CD14-positive monocyte (primary cell): ENCODE results near the gene TMTC2. TPM values are rescaled to one million over a fixed set of nuclear protein-coding genes. Genes with fewer than 3 reads are reported as not detected.

ENCODE experiments used
- DNase-seq, 3 donors: peaks; one replicate each; pipeline ENCODE4 v3.0.0-alpha.2; 2011 to 2022
- H2AFZ ChIP-seq: 2 replicates; pipeline ENCODE4 v1.6.0; 2012; ENCODE audit warnings: mild to moderate bottlenecking, low read depth, low read length, inconsistent platforms; ENCODE audit not compliant: insufficient read depth, poor library complexity, severe bottlenecking
- H3K27ac ChIP-seq, 2 donors: 1 replicate in 1 of 2; 2 replicates in 1 of 2; pipeline ENCODE4 v1.5.1; 2012 to 2013; ENCODE audit warnings: low read length in 2 of 2, control low read depth in 1 of 2, inconsistent platforms in 1 of 2, low read depth in 1 of 2, mild to moderate bottlenecking in 1 of 2
- H3K27me3 ChIP-seq, 2 donors: one replicate each; pipeline versions ENCODE4 v1.6.0 to v1.6.1; 2011 to 2013; ENCODE audit warnings: low read length in 2 of 2; ENCODE audit not compliant: control insufficient read depth in 2 of 2, insufficient read depth in 2 of 2
- H3K36me3 ChIP-seq, 2 donors: replicated peaks in 1 of 2; 1 replicate in 1 of 2; 2 replicates in 1 of 2; pipeline versions ENCODE4 v1.5.1 to v1.6.1; 2012 to 2013; ENCODE audit warnings: low read length in 2 of 2, control low read depth in 1 of 2, inconsistent platforms in 1 of 2, mild to moderate bottlenecking in 1 of 2; ENCODE audit not compliant: insufficient read depth in 2 of 2, control insufficient read depth in 1 of 2
- H3K4me1 ChIP-seq, 2 donors: 1 replicate in 1 of 2; 2 replicates in 1 of 2; pipeline versions ENCODE4 v1.5.1 to v1.6.1; 2012 to 2013; ENCODE audit warnings: low read length in 2 of 2, control low read depth in 1 of 2, inconsistent platforms in 1 of 2, mild to moderate bottlenecking in 1 of 2, moderate library complexity in 1 of 2; ENCODE audit not compliant: insufficient read depth in 2 of 2, control insufficient read depth in 1 of 2
- H3K4me2 ChIP-seq: replicated peaks from 2 replicates; pipeline ENCODE3; 2012; ENCODE audit warnings: low read length, moderate library complexity, mild to moderate bottlenecking; ENCODE audit not compliant: poor library complexity, severe bottlenecking; ENCODE audit errors: extremely low read depth
- H3K4me3 ChIP-seq, 3 experiments: fragments of 200-600 bp in 1 of 3; sonication (generic) in 1 of 3; replicated peaks in 1 of 3; 1 replicate in 2 of 3; 2 replicates in 1 of 3; pipeline ENCODE4 v1.5.1; 2011 to 2013; ENCODE audit warnings: low read length in 3 of 3, mild to moderate bottlenecking in 3 of 3, control low read depth in 2 of 3, low read depth in 2 of 3, inconsistent platforms in 1 of 3, moderate library complexity in 1 of 3
- H3K79me2 ChIP-seq: 2 replicates; pipeline ENCODE4 v1.6.0; 2012; ENCODE audit warnings: mild to moderate bottlenecking, control low read depth, inconsistent platforms, low read length, moderate library complexity; ENCODE audit not compliant: insufficient read depth
- H3K9ac ChIP-seq: 2 replicates; pipeline ENCODE4 v1.6.0; 2017; ENCODE audit warnings: low read length, mild to moderate bottlenecking; ENCODE audit not compliant: insufficient read depth, poor library complexity, severe bottlenecking
- H3K9me3 ChIP-seq, 2 donors: replicated peaks in 1 of 2; 1 replicate in 1 of 2; 2 replicates in 1 of 2; pipeline versions ENCODE4 v1.5.1 to v1.6.1; 2012 to 2013; ENCODE audit warnings: low read length in 2 of 2, control low read depth in 1 of 2; ENCODE audit not compliant: control insufficient read depth in 1 of 2, insufficient read depth in 1 of 2
- H4K20me1 ChIP-seq: 2 replicates; pipeline ENCODE4 v1.6.0; 2012; ENCODE audit warnings: mild to moderate bottlenecking, low read length, control low read depth, moderate library complexity; ENCODE audit not compliant: insufficient read depth
- H3K27ac Mint-ChIP-seq, 7 donors: one replicate each; pipeline ENCODE4 v1.8.0; 2020; ENCODE audit warnings: mild to moderate bottlenecking in 7 of 7, mixed read lengths in 7 of 7, moderate library complexity in 6 of 7, inconsistent platforms in 2 of 7
- H3K27me3 Mint-ChIP-seq, 3 donors: one replicate each; pipeline ENCODE4 v1.8.0; 2021 to 2022; ENCODE audit warnings: low read depth in 3 of 3, mild to moderate bottlenecking in 3 of 3, mixed read lengths in 3 of 3, moderate library complexity in 3 of 3, inconsistent platforms in 1 of 3
- H3K36me3 Mint-ChIP-seq, 2 donors: one replicate each; pipeline ENCODE4 v1.8.0; 2020; ENCODE audit warnings: mixed read lengths in 2 of 2, inconsistent platforms in 1 of 2, mild to moderate bottlenecking in 1 of 2
- H3K4me1 Mint-ChIP-seq: one replicate; pipeline ENCODE4 v1.8.0; 2020; ENCODE audit warnings: mild to moderate bottlenecking, mixed read lengths
- H3K4me3 Mint-ChIP-seq, 2 donors: one replicate each; pipeline ENCODE4 v1.8.0; 2020; ENCODE audit warnings: mild to moderate bottlenecking in 2 of 2, mixed read lengths in 2 of 2, moderate library complexity in 1 of 2
- H3K9me3 Mint-ChIP-seq, 7 donors: one replicate each; pipeline ENCODE4 v1.8.0; 2020 to 2022; ENCODE audit warnings: mixed read lengths in 7 of 7, mild to moderate bottlenecking in 6 of 7, moderate library complexity in 6 of 7, inconsistent platforms in 2 of 7
- WGBS: methylation state at CpG from one replicate; pipeline ENCODE4 v1.1.5; 2013; ENCODE audit warnings: missing lambda C conversion rate; ENCODE audit not compliant: insufficient coverage; 5-methylcytosine and 5-hydroxymethylcytosine counted together
- intact Hi-C, 2 donors: fragments of 100-400 bp; cut with micrococcal nuclease; formaldehyde crosslinking; loops; one replicate each; pipeline versions ENCODE4 v1.15.0 to v1.15.1; 2023
- polyA plus RNA-seq, 3 donors: library from polyadenylated mRNA; depleted of rRNA in 1 of 3; unstranded in 2 of 3; stranded (reverse) in 1 of 3; fragments of 300-500 nt in 2 of 3; fragments of >200 nt in 1 of 3; fragmentation: Illumina TruSeq in 2 of 3; gene quantifications; 1 replicate in 2 of 3; 2 replicates in 1 of 3; pipeline ENCODE4 v1.2.3, GENCODE V29; 2012 to 2021
- TF ChIP-seq, protein P1 (sequence below): fragments of 200-600 bp; IDR thresholded peaks from one replicate; pipeline ENCODE4 v1.8.0; 2022; ENCODE audit warnings: antibody characterized with exemption, mild to moderate bottlenecking

TMTC2 gene
- polyA plus RNA-seq, 3 donors: 2.5 to 15.7 (median 3.3) TPM

DNA sequence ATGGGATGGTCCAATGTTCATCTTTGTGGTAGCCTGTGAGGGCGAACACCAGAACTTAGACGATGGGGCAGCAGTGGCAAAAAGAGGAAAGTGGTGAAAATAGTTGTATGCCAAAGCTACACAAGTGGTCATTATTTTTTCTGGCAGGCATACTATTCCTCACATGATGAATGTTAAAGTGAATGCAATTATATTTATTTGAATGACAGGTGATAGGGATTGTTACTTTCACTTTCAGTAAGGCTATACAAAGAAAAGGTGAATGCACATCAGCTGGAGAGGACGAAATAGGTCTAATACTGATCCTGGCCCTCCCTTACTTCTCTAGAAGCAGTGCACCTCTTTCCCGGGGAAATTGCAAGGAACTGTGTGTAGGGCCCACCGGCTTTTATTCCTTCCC lies 470.1 kb downstream of the TMTC2 start:
- H3K36me3 Mint-ChIP-seq: no peaks in the 10 kb centered on the region
- H3K4me2 ChIP-seq: no peak overlapping the region
- H3K79me2 ChIP-seq: no peaks in the 10 kb centered on the region
- peaks cover 0 to 2% of the 10 kb centered on the region in 2 donors for H3K27me3 ChIP-seq
- peaks cover 1 to 7% (median 4%) of the 10 kb centered on the region in 3 donors for H3K27me3 Mint-ChIP-seq
- peaks cover 0 to 7% (median 1%) of the 10 kb centered on the region in 7 donors for H3K9me3 Mint-ChIP-seq
- peaks cover 1% of the 10 kb centered on the region for H3K4me1 Mint-ChIP-seq
- TF ChIP-seq, protein P1, sequence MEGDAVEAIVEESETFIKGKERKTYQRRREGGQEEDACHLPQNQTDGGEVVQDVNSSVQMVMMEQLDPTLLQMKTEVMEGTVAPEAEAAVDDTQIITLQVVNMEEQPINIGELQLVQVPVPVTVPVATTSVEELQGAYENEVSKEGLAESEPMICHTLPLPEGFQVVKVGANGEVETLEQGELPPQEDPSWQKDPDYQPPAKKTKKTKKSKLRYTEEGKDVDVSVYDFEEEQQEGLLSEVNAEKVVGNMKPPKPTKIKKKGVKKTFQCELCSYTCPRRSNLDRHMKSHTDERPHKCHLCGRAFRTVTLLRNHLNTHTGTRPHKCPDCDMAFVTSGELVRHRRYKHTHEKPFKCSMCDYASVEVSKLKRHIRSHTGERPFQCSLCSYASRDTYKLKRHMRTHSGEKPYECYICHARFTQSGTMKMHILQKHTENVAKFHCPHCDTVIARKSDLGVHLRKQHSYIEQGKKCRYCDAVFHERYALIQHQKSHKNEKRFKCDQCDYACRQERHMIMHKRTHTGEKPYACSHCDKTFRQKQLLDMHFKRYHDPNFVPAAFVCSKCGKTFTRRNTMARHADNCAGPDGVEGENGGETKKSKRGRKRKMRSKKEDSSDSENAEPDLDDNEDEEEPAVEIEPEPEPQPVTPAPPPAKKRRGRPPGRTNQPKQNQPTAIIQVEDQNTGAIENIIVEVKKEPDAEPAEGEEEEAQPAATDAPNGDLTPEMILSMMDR: no peak
- no peak overlapping the region for H3K27ac ChIP-seq
- no peak overlapping the region for H3K4me3 ChIP-seq
- H2AFZ ChIP-seq: no peak overlapping the region
- H3K4me3 Mint-ChIP-seq: no peak overlapping the region
- no peak overlapping the region for H3K27ac Mint-ChIP-seq
- no peak overlapping the region for H3K9ac ChIP-seq
- 83% methylated on average over 2 of the region's 5 CpGs for WGBS
- no peak for DNase-seq
- H4K20me1 ChIP-seq: no peaks in the 10 kb centered on the region
- intact Hi-C loops: no loop called here
- H3K36me3 ChIP-seq: no peaks in the 10 kb centered on the region
- H3K9me3 ChIP-seq: no peaks in the 10 kb centered on the region
- no peaks in the 10 kb centered on the region for H3K4me1 ChIP-seq

GRCh38 chr12:83157604-83158003 lies 470.9 kb downstream of the TMTC2 start:
- Histone ChIP-seq H4K20me1 (no peaks in the 10 kb centered on the region), H3K79me2 (no peaks in the 10 kb centered on the region), H3K27me3 (peaks cover 0 to 2% of the 10 kb centered on the region in 2 donors), H3K9me3 (no peaks in the 10 kb centered on the region), H3K9ac (no peak overlapping the region), H3K4me3 (no peak overlapping the region), H3K4me2 (no peak overlapping the region), H3K36me3 (no peaks in the 10 kb centered on the region), H3K27ac (no peak overlapping the region), H3K4me1 (no peaks in the 10 kb centered on the region), H2AFZ (no peak overlapping the region)
- Mint-ChIP-seq H3K4me3 (no peak overlapping the region), H3K4me1 (peaks cover 1% of the 10 kb centered on the region), H3K27me3 (peaks cover 1 to 7% (median 4%) of the 10 kb centered on the region in 3 donors), H3K27ac (no peak overlapping the region), H3K9me3 (peaks cover 0 to 7% (median 1%) of the 10 kb centered on the region in 7 donors), H3K36me3 (no peaks in the 10 kb centered on the region)
- TF ChIP-seq, protein P1: no peak
- no peak for DNase-seq
- no CpG with 5 or more reads among the region's 4 CpGs for WGBS
- intact Hi-C loops: no loop called here
